Ascending aorta (tissue), 2 donors: Measurements from ENCODE around the gene MSI2. TPM values are rescaled to one million over a fixed set of nuclear protein-coding genes. Genes with fewer than 3 reads are reported as not detected.

Experiments
- DNase-seq, 2 donors: peaks; one replicate each; pipeline ENCODE4 v3.0.0-alpha.2; 2019; ENCODE audit warnings: low spot score in 2 of 2
- H3K27ac ChIP-seq, 2 donors: fragments of 200-600 bp; sonication (generic); one replicate each; pipeline ENCODE4 v1.5.1; 2016 to 2017; ENCODE audit warnings: mild to moderate bottlenecking in 1 of 2
- H3K27me3 ChIP-seq: fragments of 200-600 bp; sonication (generic); one replicate; pipeline ENCODE4 v1.5.1; 2017
- H3K36me3 ChIP-seq, 2 donors: fragments of 200-600 bp; sonication (generic); one replicate each; pipeline ENCODE4 v1.5.1; 2016
- H3K4me1 ChIP-seq, 2 donors: fragments of 200-600 bp; sonication (generic); one replicate each; pipeline ENCODE4 v1.5.1; 2016 to 2017; ENCODE audit warnings: mild to moderate bottlenecking in 1 of 2
- H3K4me3 ChIP-seq, 2 donors: fragments of 200-600 bp; sonication (generic); one replicate each; pipeline ENCODE4 v1.5.1; 2016 to 2017; ENCODE audit warnings: mild to moderate bottlenecking in 1 of 2
- H3K9me3 ChIP-seq, 2 donors: fragments of 200-600 bp; sonication (generic); one replicate each; pipeline ENCODE4 v1.5.1; 2016
- CTCF ChIP-seq, 3 experiments: fragments of 200-600 bp in 2 of 3; fragments of 450-650 bp in 1 of 3; sonication (generic) in 2 of 3; IDR thresholded peaks; one replicate each; pipeline ENCODE4 v1.5.1; 2016 to 2019; ENCODE audit warnings: antibody characterized with exemption in 3 of 3, mild to moderate bottlenecking in 1 of 3, moderate library complexity in 1 of 3
- intact Hi-C: fragments of 100-400 bp; cut with DNase I; formaldehyde crosslinking; loops from one replicate; pipeline ENCODE4 v1.15.1; 2023
- total RNA-seq: library from RNA; depleted of rRNA; stranded (reverse); fragments of >200 nt; gene quantifications from one replicate; pipeline ENCODE4 v1.1.0, GENCODE V29; 2016

The MSI2 gene
- total RNA-seq, 1 donor from 2014 or later: 11.7 TPM

- Histone ChIP-seq H3K27me3 (no peaks in the 10 kb centered on the region), H3K36me3 (no peaks in the 10 kb centered on the region), H3K4me1 (peaks cover 9 to 15% of the 10 kb centered on the region in 2 donors), H3K4me3 (no peak overlapping the region), H3K27ac (no peak overlapping the region), H3K9me3 (no peaks in the 10 kb centered on the region)
- DNase-seq: no peak
- intact Hi-C loops: no loop called here
- no peak for TF ChIP-seq CTCF (IDR thresholded peaks at IDR 0.05)
Observed at GRCh38 chr17:57606111-57606875, 350.0 kb downstream of the MSI2 start.

- no peak for DNase-seq
- H3K9me3 ChIP-seq: no peaks in the 10 kb centered on the region
- intact Hi-C loops: no loop called here
- H3K27me3 ChIP-seq: no peaks in the 10 kb centered on the region
- no peaks in the 10 kb centered on the region for H3K36me3 ChIP-seq
- no peak overlapping the region for H3K27ac ChIP-seq
- H3K4me3 ChIP-seq: no peak overlapping the region
- no peak for TF ChIP-seq CTCF (IDR thresholded peaks at IDR 0.05)
- H3K4me1 ChIP-seq: peaks cover 9 to 15% of the 10 kb centered on the region in 2 donors
Observed at GRCh38 chr17:57607553-57608120, 351.3 kb downstream of the MSI2 start.

- intact Hi-C loops: no loop called here
- no peaks in the 10 kb centered on the region for H3K9me3 ChIP-seq
- peaks cover 9 to 15% of the 10 kb centered on the region in 2 donors for H3K4me1 ChIP-seq
- DNase-seq: no peak
- H3K4me3 ChIP-seq: no peak overlapping the region
- no peak for TF ChIP-seq CTCF (IDR thresholded peaks at IDR 0.05)
- H3K27me3 ChIP-seq: no peaks in the 10 kb centered on the region
- H3K27ac ChIP-seq: no peak overlapping the region
- no peaks in the 10 kb centered on the region for H3K36me3 ChIP-seq
Observed at GRCh38 chr17:57608369-57609124, 352.2 kb downstream of the MSI2 start.

GRCh38 chr17:57609125-57609877 is 353.0 kb downstream of the MSI2 start:
- Histone ChIP-seq H3K27me3 (no peaks in the 10 kb centered on the region), H3K4me3 (no peak overlapping the region), H3K4me1 (peaks cover 9 to 15% of the 10 kb centered on the region in 2 donors), H3K36me3 (no peaks in the 10 kb centered on the region), H3K27ac (no peak overlapping the region), H3K9me3 (no peaks in the 10 kb centered on the region)
- intact Hi-C loops: no loop called here
- DNase-seq: no peak
- no peak for TF ChIP-seq CTCF (IDR thresholded peaks at IDR 0.05)

GRCh38 chr17:57609878-57610270 is 353.6 kb downstream of the MSI2 start:
- intact Hi-C loops: no loop called here
- no peak for DNase-seq
- Histone ChIP-seq H3K27me3 (no peaks in the 10 kb centered on the region), H3K36me3 (no peaks in the 10 kb centered on the region), H3K9me3 (no peaks in the 10 kb centered on the region), H3K27ac (no peak overlapping the region), H3K4me1 (peaks cover 5 to 11% of the 10 kb centered on the region in 2 donors), H3K4me3 (no peak overlapping the region)
- TF ChIP-seq CTCF (IDR thresholded peaks at IDR 0.05): no peak
